DMS153 treated with DMSO at 0.1 percent for 48 hours (cell line): ENCODE results near the gene ABCC1.

ENCODE experiments used
- DNase-seq: peaks from one replicate; lab custom pipeline; 2025; ENCODE audit not compliant: unreplicated experiment; lab: John Stamatoyannopoulos, UW

ABCC1 gene

DNA sequence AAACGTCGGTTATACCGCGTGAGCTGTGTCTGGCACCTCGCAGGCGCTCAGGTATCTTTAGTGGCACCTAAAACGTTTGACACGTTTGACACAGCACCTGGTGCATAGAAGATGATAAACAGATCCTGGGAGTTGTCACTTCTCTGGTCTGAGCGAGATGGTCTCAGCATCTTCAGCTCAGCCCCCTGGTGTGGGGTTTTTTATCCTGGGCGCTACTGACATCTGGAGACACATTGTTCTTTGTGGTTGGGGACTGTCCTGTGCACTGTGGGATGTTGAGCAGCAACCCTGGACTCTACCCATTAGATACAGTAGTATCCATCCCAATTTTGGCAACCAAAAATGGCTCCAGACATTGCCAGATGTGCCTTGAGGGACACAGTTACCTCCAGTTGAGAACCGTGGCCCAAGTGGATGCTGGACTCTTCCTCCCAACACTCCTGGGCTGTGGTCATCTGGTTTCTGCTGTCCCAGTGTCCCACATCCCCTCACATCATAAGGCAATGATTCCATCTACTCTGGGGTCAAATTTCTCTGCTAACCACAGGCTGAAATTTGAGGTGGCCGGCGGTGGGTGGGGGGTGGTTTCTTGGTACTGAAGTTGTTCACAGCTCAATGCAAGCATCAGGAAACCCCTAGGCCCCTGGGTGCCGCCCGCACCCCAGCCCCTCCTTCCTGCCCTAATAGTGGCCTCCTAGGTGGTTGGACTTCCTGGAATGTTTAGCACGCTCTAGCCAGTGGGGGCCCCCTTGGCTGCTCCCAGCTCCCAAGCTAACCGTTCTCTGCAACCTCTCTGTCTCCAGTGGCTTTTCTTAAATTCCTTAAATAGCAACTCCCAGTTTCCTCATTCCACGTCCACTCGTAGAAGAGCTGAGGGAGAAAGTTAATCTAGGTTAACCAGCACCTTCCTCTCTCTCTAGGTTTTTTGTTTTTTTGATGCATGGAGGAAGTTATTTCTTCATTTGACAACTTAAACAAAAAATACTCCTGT lies 124.8 kb downstream of the ABCC1 start:
- DNase-seq, result no peak

GRCh38 chr16:16075488-16076422 lies 126.3 kb downstream of the ABCC1 start:
- no peak for DNase-seq

DNA sequence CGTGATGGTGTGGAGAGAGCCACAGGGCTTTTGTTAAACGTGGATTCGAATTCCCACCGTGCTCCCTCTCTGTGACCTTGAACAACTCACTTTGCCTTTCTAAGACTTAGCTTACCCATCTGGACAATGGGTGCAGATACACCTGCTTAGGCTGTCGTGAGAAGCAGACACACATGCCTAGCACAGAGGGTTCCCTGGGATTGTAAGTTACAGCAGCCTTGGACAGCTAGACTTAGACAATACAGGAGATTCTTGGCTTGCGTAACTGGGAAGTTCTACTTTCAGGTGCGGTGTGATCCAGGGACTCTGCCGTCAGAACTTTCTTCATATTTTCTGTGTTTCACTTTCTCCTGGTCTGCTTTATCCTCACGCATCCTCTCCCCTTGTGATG lies 127.0 kb downstream of the ABCC1 start:
- no peak for DNase-seq

GRCh38 chr16:16080465-16081065 lies 131.1 kb downstream of the ABCC1 start:
- no peak for DNase-seq

- no peak for DNase-seq
Measured at GRCh38 chr16:16081141-16081540, 131.7 kb downstream of the ABCC1 start.

DNA sequence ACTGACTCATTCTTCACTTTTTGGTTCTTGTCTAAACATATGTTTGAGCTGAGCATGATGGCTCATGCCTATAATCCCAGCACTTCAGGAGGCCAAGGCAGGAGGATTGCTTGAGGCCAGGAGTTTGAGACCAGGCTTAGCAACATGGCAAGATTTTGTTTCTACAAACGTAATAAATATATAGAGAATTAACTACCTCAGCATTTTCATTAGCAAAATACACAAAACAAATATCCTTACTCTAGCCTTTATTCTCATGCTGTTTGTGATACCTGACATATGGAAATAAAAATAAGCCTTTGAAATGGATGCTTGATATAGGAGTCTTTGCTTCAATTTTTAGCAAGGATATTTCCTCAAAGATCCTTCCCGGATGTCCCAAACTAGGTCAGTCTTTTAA lies 132.8 kb downstream of the ABCC1 start:
- no peak for DNase-seq

DNA sequence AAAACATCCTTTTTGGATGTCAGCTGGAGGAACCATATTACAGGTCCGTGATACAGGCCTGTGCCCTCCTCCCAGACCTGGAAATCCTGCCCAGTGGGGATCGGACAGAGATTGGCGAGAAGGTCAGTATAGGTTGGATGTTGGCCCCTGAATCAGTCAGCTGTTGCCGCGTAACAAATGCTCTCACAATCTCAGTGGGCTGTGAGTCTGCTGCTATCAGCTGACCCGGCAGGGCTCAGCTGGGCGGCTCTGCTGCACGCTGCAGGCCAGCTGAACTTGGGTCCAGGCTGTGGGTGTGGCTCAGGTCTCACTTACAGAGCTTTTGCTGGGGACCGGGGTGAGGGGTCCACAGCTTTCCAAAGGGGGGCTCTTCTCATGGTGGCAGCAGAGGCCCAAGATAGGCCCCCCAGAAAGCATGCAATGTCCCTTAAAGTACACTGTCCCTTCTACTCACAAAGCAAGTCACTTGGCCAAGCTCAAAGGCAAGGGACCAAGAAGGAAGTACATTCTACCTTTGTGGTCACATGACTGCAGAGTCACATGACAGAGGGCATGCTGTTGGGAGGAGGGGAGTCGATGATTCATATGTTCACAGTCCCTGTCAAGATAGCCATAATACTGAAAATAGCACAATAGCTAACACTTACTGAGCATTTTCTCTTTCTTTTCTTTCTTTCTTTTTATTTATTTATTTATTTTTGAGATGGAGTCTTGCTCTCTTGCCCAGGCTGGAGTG lies 134.2 kb downstream of the ABCC1 start:
- no peak for DNase-seq

DNA sequence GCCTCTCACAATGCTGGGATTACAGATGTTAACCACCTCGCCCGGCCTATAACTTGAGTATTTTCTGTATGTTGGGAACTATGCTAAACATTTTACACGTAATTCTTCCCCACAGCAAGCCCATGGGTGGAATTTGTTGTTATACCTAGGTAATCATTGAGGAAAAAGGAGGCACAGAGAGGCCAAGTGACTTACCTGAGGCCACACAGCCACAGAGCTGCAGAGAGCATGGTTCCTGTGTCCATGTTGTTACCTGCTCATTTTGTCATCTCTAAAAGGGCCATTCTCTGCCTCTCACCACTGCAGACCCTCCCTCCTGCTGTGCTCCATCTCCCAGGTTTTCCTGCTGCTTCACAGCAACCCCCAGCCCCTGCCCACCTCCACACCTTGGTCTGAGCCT lies 135.5 kb downstream of the ABCC1 start:
- DNase-seq, result no peak

GRCh38 chr16:16086653-16087446 lies 137.4 kb downstream of the ABCC1 start:
- DNase-seq, result no peak

DNA sequence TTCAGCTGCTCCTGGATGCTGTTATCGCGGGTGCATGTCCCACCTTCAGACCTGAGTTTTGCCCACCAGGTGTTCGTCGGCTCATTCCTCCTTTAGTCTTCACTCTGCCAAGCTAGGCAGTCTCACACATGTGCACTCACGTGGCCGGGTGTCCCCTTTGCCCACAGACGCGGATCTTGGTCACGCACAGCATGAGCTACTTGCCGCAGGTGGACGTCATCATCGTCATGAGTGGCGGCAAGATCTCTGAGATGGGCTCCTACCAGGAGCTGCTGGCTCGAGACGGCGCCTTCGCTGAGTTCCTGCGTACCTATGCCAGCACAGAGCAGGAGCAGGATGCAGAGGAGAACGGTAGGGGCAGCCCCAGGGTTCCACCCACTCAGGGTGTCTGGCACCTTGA lies 140.8 kb downstream of the ABCC1 start:
- no peak for DNase-seq

GRCh38 chr16:16092925-16093627 lies 143.7 kb downstream of the ABCC1 start:
- peak; percentile 24 for DNase-seq

DNA sequence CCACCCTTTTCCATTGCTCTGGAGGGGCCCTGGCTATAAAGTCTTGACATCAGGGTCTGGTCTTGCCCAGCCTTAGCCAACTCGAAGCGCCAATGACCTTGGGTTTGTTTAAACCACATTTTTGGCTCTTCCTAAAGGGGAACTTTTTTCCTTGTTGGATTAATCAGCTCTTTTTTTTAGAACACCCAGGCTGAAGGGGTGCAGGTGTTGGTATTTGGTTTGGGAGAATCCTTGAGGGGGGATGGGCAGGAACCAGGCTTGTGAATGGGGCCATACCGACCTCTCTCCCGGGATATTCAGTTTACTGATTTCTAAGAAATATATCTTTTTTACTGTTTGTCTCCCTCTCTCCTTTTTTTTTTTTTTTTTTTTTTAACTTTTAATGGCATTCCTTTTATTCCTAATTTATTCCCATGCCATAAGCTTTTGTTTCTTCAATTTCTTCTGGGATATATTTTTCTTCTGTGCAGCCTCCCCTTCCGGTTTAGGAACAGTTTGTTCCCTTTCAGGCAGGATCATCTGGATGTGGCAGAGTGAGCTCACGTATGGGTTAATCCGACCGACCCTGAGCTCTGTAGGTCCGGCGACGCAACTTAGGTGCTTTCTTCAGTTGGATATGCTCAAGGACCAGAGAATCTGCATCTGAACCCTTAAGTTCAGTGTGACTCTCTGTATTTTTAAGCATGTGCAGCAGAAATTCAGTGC lies 144.4 kb downstream of the ABCC1 start:
- DNase-seq, result no peak

DNA sequence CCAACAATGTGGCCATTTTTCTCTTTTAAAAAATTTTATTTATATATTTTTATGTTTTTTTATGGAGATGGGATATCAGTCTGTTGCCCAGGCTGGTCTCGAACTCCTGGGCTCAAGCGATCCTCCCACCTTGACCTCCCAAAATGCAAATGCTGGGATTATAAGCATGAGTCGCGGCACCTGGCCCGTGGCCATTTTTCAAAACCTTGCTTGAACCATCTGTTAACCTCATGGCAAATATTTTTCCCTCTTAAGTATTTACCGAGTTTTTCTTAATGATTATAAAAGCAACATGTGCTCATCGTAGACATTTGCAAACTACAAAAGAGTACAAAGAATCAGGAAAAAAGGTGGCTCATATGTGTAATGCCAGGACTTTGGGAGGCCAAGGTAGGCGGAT lies 146.2 kb downstream of the ABCC1 start:
- DNase-seq, result no peak

DNA sequence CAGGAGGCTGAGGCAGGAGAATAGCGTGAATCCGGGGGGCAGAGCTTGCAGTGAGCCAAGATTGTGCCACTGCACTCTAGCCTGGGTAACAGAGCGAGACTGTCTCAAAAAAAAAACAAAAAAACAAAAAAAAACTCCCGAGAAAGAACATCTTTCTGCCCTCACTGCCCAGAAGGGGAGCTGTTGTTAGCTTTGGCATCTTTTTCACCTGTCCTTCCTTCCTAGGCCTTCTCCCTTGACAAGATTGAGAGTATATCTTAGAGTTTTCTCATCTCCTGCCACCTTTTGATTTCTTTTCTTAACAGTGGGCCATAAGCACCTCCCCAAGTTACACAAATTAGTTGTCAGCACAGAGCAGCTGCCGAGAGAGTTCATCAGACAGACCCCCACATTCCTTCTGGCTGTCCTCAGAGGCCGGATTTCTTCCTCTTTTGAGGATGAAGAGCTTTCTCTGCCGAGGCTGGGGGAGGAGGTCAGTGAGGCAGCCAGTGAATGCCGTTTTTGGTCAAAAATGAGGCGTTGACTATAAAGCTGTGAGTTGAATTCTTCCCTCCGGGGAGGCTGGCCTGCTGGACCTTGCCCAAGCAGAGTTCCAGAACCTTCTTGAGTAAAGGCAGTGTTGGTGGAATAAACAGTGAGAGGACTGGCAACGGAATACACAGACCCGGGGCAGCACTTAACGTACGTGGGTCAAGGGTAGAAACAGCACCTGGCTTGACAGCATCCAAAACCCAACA lies 146.9 kb downstream of the ABCC1 start:
- DNase-seq, result no peak

DNA sequence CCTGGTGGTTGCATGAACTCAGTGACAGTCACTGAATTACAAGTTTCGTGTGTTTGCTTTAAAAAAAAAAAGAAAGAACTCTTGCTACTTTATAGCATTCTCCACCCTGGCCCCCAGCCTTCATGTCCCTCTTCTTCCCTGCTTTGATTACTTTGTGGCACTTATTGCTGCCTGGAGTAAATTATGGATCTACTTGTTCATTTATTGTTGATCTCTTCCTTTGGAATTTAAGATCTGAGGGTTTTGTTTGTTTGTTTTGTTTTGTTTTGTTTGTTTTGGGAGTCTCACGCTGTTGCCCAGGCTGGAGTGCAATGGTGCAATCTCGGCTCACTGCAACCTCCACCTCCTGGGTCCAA lies 147.4 kb downstream of the ABCC1 start:
- no peak for DNase-seq

GRCh38 chr16:16099320-16099719 lies 149.9 kb downstream of the ABCC1 start:
- DNase-seq, result no peak

- DNase-seq, result no peak
Measured at GRCh38 chr16:16100631-16101030, 151.2 kb downstream of the ABCC1 start.

GRCh38 chr16:16101585-16101984 lies 152.2 kb downstream of the ABCC1 start:
- DNase-seq, result no peak
